Measurements from ENCODE around the gene SLC16A8. TPM values are rescaled to one million over a fixed set of nuclear protein-coding genes. Genes with fewer than 3 reads are reported as not detected.

The SLC16A8 gene
- total and polyA plus RNA-seq, 2 donors (not counting 1 experiment from before 2014, with no cell fraction given), result not detected

DNA sequence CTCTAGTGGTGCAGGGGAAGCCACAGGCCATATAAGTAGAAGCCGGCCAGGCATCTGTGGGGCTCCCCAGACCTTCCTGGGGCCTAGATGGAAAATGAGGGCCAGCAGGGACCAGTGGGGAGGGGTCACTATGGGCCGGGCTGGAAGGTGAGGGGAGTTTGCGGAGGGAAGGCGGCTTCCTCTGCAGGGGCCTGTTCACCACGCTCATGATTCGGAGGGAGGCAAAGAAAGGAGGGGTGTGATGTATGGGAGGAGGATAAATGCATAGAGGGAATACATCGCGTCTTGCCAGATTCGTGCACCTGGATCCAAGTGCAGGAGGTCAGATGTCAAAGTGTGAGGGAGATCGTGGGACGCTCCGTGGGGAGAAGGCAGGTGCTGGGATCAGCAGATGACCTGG, 6.9 kb downstream of the SLC16A8 start:
- ChIA-PET POLR2A (no interaction called here), CTCF (no interaction called here)
- H3K79me2 ChIP-seq (ENCODE audit: control insufficient read depth, insufficient read depth, low read length), result no peaks in the 10 kb centered on the region
- peaks cover 7 to 10% of the 10 kb centered on the region in 2 donors for H3K4me1 ChIP-seq (ENCODE audit: control insufficient read depth in 2 of 2, insufficient read depth in 2 of 2, low read length in 2 of 2)
- no peak overlapping the region for H3K4me3 ChIP-seq (ENCODE audit: control extremely low read depth in 1 of 5, extremely low read depth in 1 of 5, insufficient read depth in 1 of 5, low read depth in 2 of 5, low read length in 4 of 5)
- H3K9me3 Mint-ChIP-seq (ENCODE audit: insufficient read depth), result no peaks in the 10 kb centered on the region
- H3K36me3 ChIP-seq (replicated peaks in 1 of 2; ENCODE audit: control extremely low read depth in 1 of 2, control insufficient read depth in 1 of 2, extremely low read depth in 1 of 2, insufficient read depth in 2 of 2, low read length in 1 of 2), result peaks cover 0 to 23% of the 10 kb centered on the region in 2 experiments
- H3K27me3 ChIP-seq (replicated peaks in 1 of 4; ENCODE audit: control extremely low read depth in 1 of 4, control insufficient read depth in 3 of 4, insufficient read depth in 4 of 4, low read length in 3 of 4), result peaks cover 0 to 15% (median 9%) of the 10 kb centered on the region in 4 experiments
- no peak for DNase-seq
- H3K9ac ChIP-seq (ENCODE audit: low read length), result no peak overlapping the region
- WGBS (ENCODE audit: insufficient coverage), result 91% methylated on average over 12 of the region's 12 CpGs
- no peak overlapping the region for H3K27ac ChIP-seq (ENCODE audit: low read length in 2 of 2)
- no peak overlapping the region for H3K4me2 ChIP-seq (replicated peaks; ENCODE audit: low read depth, low read length, poor library complexity, severe bottlenecking)
- no peak overlapping the region for H2AFZ ChIP-seq (ENCODE audit: insufficient read depth, low read depth, low read length, poor library complexity, severe bottlenecking)
- intact Hi-C loops (cut with micrococcal nuclease), result no loop called here
- peaks cover 5% of the 10 kb centered on the region for H3K4me1 Mint-ChIP-seq
- peaks cover 10% of the 10 kb centered on the region for H3K27me3 Mint-ChIP-seq
- no peaks in the 10 kb centered on the region for H4K20me1 ChIP-seq (ENCODE audit: control insufficient read depth, insufficient read depth, low read length, poor library complexity, severe bottlenecking)
- no peak for ATAC-seq (ENCODE audit: low read depth)
- TF ChIP-seq CTCF (IDR thresholded peaks at IDR 0.05) (no peak), EZH2 (IDR thresholded peaks at IDR 0.05; ENCODE audit: borderline replicate concordance, insufficient read depth, low read depth, low read length, poor library complexity, severe bottlenecking) (no peak)
- no peaks in the 10 kb centered on the region for H3K9me3 ChIP-seq (ENCODE audit: control extremely low read depth in 1 of 3, control insufficient read depth in 2 of 3, insufficient read depth in 1 of 3, low read length in 2 of 3)
- no peak overlapping the region for H3K4me3 Mint-ChIP-seq
- H3K27ac Mint-ChIP-seq, result no peak overlapping the region

GRCh38 chr22:38075961-38076360, 8.0 kb downstream of the SLC16A8 start:
- Histone ChIP-seq H3K27ac (ENCODE audit: low read length in 2 of 2) (no peak overlapping the region), H4K20me1 (ENCODE audit: control insufficient read depth, insufficient read depth, low read length, poor library complexity, severe bottlenecking) (no peaks in the 10 kb centered on the region), H3K9ac (ENCODE audit: low read length) (no peak overlapping the region), H3K4me2 (replicated peaks; ENCODE audit: low read depth, low read length, poor library complexity, severe bottlenecking) (no peak overlapping the region), H3K36me3 (replicated peaks in 1 of 2; ENCODE audit: control extremely low read depth in 1 of 2, control insufficient read depth in 1 of 2, extremely low read depth in 1 of 2, insufficient read depth in 2 of 2, low read length in 1 of 2) (peaks cover 0 to 33% of the 10 kb centered on the region in 2 experiments), H3K79me2 (ENCODE audit: control insufficient read depth, insufficient read depth, low read length) (no peaks in the 10 kb centered on the region), H3K4me1 (ENCODE audit: control insufficient read depth in 2 of 2, insufficient read depth in 2 of 2, low read length in 2 of 2) (peaks cover 0 to 2% of the 10 kb centered on the region in 2 donors), H3K27me3 (replicated peaks in 1 of 4; ENCODE audit: control extremely low read depth in 1 of 4, control insufficient read depth in 3 of 4, insufficient read depth in 4 of 4, low read length in 3 of 4) (peaks cover 0 to 8% (median 3%) of the 10 kb centered on the region in 4 experiments), H2AFZ (ENCODE audit: insufficient read depth, low read depth, low read length, poor library complexity, severe bottlenecking) (no peak overlapping the region), H3K9me3 (ENCODE audit: control extremely low read depth in 1 of 3, control insufficient read depth in 2 of 3, insufficient read depth in 1 of 3, low read length in 2 of 3) (no peaks in the 10 kb centered on the region), H3K4me3 (ENCODE audit: control extremely low read depth in 1 of 5, extremely low read depth in 1 of 5, insufficient read depth in 1 of 5, low read depth in 2 of 5, low read length in 4 of 5) (no peak overlapping the region)
- peaks cover 10% of the 10 kb centered on the region for H3K27me3 Mint-ChIP-seq
- no peaks in the 10 kb centered on the region for H3K9me3 Mint-ChIP-seq (ENCODE audit: insufficient read depth)
- WGBS (ENCODE audit: insufficient coverage), result over 99% methylated on average over 9 of the region's 13 CpGs
- ChIA-PET CTCF (no interaction called here), POLR2A (no interaction called here)
- H3K4me3 Mint-ChIP-seq, result no peak overlapping the region
- ATAC-seq (ENCODE audit: low read depth) (no peak), DNase-seq (no peak)
- TF ChIP-seq EZH2 (IDR thresholded peaks at IDR 0.05; ENCODE audit: borderline replicate concordance, insufficient read depth, low read depth, low read length, poor library complexity, severe bottlenecking), result no peak
- no peak for TF ChIP-seq CTCF (IDR thresholded peaks at IDR 0.05)
- intact Hi-C loops (cut with micrococcal nuclease), result no loop called here
- no peaks in the 10 kb centered on the region for H3K4me1 Mint-ChIP-seq
- no peak overlapping the region for H3K27ac Mint-ChIP-seq
